GM10248 (cell line): ENCODE data around the gene PKDCC.

Source experiments
- CTCF ChIA-PET: fragments of 300-600 bp; sonication (Branson Sonifier 250); formaldehyde crosslinking; extraction: SDS; loops from one replicate; lab custom pipeline; 2021; ENCODE audit warnings: antibody characterized with exemption; lab: Yijun Ruan, JAX
- POLR2A ChIA-PET: fragments of 350-650 bp; sonication (Branson Sonifier 250); formaldehyde crosslinking; extraction: SDS; loops from one replicate; lab custom pipeline; 2020; ENCODE audit warnings: antibody characterized with exemption; lab: Yijun Ruan, JAX
- DNase-seq: peaks from one replicate; pipeline ENCODE4 v3.0.0; 2012; ENCODE audit errors: extremely low spot score
- TF ChIP-seq, protein P1 (sequence below): IDR thresholded peaks from 2 replicates; pipeline ENCODE4 v1.5.1; 2012; ENCODE audit warnings: mild to moderate bottlenecking, low read depth; ENCODE audit errors: extremely low read depth, missing control alignments, control extremely low read depth

The PKDCC gene

DNA sequence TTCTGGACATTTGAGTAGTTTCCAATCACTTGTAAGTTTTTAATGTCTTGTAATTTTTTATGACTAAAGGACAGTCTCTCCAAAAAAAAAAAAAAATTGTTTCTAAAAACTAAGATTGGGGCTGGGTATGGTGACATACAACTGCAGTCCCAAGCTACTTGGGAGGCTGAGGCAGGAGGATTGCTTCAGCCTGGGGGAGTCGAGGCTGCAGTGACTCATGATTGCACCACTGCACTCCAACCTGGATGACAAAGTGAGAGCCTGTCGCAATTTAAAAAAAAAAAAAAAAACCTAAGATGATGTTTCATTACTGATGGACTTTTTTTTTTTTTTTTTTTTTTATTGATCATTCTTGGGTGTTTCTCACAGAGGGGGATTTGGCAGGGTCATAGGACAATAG, 34.4 kb upstream of the PKDCC start:
- DNase-seq, result no peak
- TF ChIP-seq, protein P1, sequence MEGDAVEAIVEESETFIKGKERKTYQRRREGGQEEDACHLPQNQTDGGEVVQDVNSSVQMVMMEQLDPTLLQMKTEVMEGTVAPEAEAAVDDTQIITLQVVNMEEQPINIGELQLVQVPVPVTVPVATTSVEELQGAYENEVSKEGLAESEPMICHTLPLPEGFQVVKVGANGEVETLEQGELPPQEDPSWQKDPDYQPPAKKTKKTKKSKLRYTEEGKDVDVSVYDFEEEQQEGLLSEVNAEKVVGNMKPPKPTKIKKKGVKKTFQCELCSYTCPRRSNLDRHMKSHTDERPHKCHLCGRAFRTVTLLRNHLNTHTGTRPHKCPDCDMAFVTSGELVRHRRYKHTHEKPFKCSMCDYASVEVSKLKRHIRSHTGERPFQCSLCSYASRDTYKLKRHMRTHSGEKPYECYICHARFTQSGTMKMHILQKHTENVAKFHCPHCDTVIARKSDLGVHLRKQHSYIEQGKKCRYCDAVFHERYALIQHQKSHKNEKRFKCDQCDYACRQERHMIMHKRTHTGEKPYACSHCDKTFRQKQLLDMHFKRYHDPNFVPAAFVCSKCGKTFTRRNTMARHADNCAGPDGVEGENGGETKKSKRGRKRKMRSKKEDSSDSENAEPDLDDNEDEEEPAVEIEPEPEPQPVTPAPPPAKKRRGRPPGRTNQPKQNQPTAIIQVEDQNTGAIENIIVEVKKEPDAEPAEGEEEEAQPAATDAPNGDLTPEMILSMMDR, result no peak
- CTCF ChIA-PET, result no interaction called here
- POLR2A ChIA-PET, result no interaction called here

DNA sequence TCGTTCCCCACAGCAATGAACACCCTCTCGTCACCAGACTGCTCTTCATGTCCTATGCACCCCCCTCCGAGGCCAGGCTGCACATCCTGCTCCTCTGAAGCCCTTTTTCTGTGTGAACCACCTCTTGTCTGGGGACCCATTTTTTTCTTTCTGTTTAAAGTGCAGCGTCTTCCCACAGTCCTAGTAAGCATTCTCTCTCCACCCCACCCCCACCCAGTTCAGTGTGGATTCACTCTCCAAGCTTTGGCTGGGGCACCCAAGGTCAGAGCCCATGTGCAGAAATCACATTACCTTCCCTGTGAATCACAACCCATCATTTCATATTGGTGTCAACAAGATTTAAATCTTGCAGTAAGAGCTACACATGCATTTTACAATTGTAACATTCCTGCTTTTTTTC, 26.4 kb upstream of the PKDCC start:
- no peak for DNase-seq
- POLR2A ChIA-PET, result no interaction called here
- TF ChIP-seq, protein P1, result no peak
- CTCF ChIA-PET, result interaction anchor here (0.9 to 2.0 kb wide), 4 partner anchors 14 to 152 kb away, joined by 3 to 7 read pairs (median 3); no protein-coding TSS in a partner anchor

DNA sequence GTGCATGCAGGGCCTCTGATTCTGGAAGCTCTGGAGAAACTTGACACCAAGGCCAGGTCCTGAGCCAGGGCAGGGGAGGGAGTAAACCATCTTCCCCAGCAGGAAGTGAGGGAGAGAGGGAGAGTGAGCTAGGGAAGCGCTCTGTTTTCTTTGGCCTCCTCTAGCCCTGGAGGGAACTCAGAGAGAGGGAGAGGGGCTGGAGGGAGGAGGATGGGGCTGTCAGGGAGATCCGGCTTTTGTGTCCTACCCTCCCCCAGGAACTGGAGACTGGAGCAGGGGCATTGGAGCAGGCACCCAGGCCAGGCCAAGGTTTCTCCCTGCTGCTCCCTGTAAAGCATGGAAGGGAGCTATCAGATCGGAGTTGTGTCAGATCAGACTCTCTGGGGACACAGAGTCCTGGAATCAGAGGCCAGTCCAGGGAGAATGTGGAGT, 22.7 kb upstream of the PKDCC start:
- POLR2A ChIA-PET, result no interaction called here
- DNase-seq, result no peak
- TF ChIP-seq, protein P1, result no peak
- CTCF ChIA-PET, result interaction anchor here (0.8 kb wide), 1 partner anchor 19 kb away, joined by 3 read pairs; no protein-coding TSS in a partner anchor

DNA sequence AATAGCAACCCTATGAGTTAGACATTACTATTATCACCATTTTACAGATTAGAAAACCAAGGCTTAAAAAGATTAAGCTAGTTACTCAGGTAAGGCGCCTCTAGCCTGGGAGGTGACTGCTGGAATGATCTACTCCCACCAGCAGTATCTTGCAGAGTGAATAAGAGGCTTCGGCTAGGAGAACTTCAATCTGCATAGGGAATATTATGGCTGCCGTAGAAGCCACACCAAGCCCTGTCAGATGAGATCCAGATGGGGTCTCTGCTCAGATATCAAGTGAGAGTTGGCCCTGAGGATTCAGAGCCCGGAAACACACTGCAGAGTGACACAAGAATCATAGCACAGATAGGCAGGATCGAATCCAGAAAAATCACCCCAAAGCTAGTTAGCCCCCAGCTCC, 21.5 kb upstream of the PKDCC start:
- no peak for DNase-seq
- POLR2A ChIA-PET, result no interaction called here
- TF ChIP-seq, protein P1, result no peak
- CTCF ChIA-PET, result interaction anchor here (0.8 kb wide), 1 partner anchor 18 kb away, joined by 3 read pairs; no protein-coding TSS in a partner anchor

DNA sequence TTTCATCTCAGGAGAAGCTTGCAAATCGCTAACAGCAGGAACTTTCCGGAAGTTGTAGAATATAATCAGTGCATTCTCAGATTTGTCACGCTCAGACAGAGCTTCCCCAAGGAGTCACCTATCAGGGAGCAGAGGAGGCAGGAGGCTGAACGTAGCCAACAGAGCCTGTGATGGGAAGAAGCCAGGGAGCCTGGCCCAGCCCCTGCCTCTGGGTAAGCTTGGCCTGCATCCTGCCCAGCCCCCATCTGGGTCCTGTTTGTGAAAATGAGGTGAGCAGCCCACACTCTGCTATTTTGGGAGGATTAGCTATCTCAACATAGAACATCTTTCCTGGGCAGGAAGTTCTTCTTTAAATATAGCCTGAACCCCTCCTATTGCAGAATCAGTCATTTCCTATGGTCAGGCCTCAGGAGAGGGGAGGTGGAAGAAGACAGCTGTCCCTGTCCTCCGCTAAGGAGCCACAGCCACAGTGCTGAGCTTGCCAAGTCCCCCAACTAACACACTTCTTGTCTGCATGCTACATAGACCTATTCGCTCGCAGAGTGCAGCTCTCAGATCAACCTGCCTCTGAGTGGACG, 19.2 kb upstream of the PKDCC start:
- CTCF ChIA-PET, result interaction anchor here (0.9 to 1.7 kb wide), 8 partner anchors 10 to 175 kb away, joined by 3 to 4 read pairs (median 3); no protein-coding TSS in a partner anchor
- TF ChIP-seq, protein P1, result no peak
- DNase-seq, result peak; percentile 53
- POLR2A ChIA-PET, result interaction anchor here (0.5 kb wide), 1 partner anchor 153 kb away, joined by 3 read pairs; no protein-coding TSS in a partner anchor

DNA sequence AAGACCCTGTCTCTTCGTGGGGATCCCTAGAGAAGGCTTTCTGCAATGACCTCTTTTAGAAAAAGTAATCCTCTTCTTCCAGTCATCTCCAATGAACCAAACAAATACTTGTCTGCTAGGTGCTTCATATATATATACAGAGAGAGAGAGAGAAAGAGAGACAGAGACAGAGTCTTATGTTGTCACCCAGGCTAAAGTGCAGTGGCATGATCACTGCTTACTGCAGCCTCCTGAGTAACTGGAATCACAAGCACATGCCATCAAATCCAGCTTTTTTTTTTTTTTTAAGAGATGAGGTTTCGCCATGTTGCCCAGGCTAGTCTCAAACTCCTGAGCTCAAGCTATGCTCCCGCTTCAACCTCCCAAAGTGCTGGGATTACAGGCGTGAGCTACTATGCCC, 18.6 kb upstream of the PKDCC start:
- DNase-seq, result no peak
- POLR2A ChIA-PET, result no interaction called here
- CTCF ChIA-PET, result interaction anchor here (0.9 to 1.7 kb wide), 6 partner anchors 10 to 176 kb away, joined by 3 to 4 read pairs (median 3); no protein-coding TSS in a partner anchor
- TF ChIP-seq, protein P1, result no peak
